NT2/D1 (cell line): ENCODE measurements around the gene IFNAR1.

ENCODE experiments used
- DNase-seq: peaks from one replicate; pipeline ENCODE4 v3.0.0-alpha.2; 2011; ENCODE audit warnings: low read depth, low spot score
- H3K27me3 ChIP-seq: 2 replicates; pipeline ENCODE4 v1.6.0; 2011; ENCODE audit warnings: mild to moderate bottlenecking; ENCODE audit not compliant: insufficient read length, insufficient read depth
- H3K36me3 ChIP-seq: 2 replicates; pipeline ENCODE4 v1.6.1; 2011; ENCODE audit warnings: mild to moderate bottlenecking, low read length, mixed read lengths; ENCODE audit not compliant: insufficient read depth, insufficient read length
- H3K4me1 ChIP-seq: 2 replicates; pipeline ENCODE4 v1.5.1; 2011; ENCODE audit not compliant: insufficient read depth, insufficient read length
- H3K4me3 ChIP-seq: 2 replicates; pipeline ENCODE4 v1.5.1; 2011; ENCODE audit warnings: low read depth; ENCODE audit not compliant: insufficient read length
- H3K9ac ChIP-seq: 2 replicates; pipeline ENCODE4 v1.6.0; 2011; ENCODE audit warnings: low read depth; ENCODE audit not compliant: insufficient read length
- H3K9me3 ChIP-seq: 2 replicates; pipeline ENCODE4 v1.5.1; 2011; ENCODE audit warnings: mild to moderate bottlenecking, low read length; ENCODE audit not compliant: insufficient read depth
- SUZ12 ChIP-seq: IDR thresholded peaks from 2 replicates; pipeline ENCODE4 v1.6.1; 2011; ENCODE audit not compliant: insufficient read length, insufficient read depth; ENCODE audit errors: extremely low read depth
- YY1 ChIP-seq: IDR thresholded peaks from 2 replicates; pipeline ENCODE4 v1.6.1; 2011; ENCODE audit not compliant: insufficient read length, insufficient read depth
- ZNF274 ChIP-seq: IDR thresholded peaks from 2 replicates; pipeline ENCODE4 v1.6.1; 2011; ENCODE audit warnings: mild to moderate bottlenecking, low read depth, low read length

The IFNAR1 gene

GRCh38 chr21:33308586-33309490 lies 15.9 kb upstream of the IFNAR1 start:
- Histone ChIP-seq H3K9ac (no peak overlapping the region), H3K27me3 (no peaks in the 10 kb centered on the region), H3K4me1 (no peaks in the 10 kb centered on the region), H3K9me3 (no peaks in the 10 kb centered on the region), H3K4me3 (no peak overlapping the region), H3K36me3 (no peaks in the 10 kb centered on the region)
- TF ChIP-seq SUZ12 = no peak
- no peak for TF ChIP-seq YY1
- no peak for TF ChIP-seq ZNF274
- DNase-seq = no peak

- no peaks in the 10 kb centered on the region for H3K4me1 ChIP-seq
- H3K27me3 ChIP-seq = no peaks in the 10 kb centered on the region
- DNase-seq = no peak
- H3K9me3 ChIP-seq = no peaks in the 10 kb centered on the region
- no peaks in the 10 kb centered on the region for H3K36me3 ChIP-seq
- TF ChIP-seq YY1 = no peak
- no peak for TF ChIP-seq SUZ12
- no peak for TF ChIP-seq ZNF274
- no peak overlapping the region for H3K9ac ChIP-seq
- no peak overlapping the region for H3K4me3 ChIP-seq
Observed at GRCh38 chr21:33309778-33310177, 15.0 kb upstream of the IFNAR1 start.

DNA sequence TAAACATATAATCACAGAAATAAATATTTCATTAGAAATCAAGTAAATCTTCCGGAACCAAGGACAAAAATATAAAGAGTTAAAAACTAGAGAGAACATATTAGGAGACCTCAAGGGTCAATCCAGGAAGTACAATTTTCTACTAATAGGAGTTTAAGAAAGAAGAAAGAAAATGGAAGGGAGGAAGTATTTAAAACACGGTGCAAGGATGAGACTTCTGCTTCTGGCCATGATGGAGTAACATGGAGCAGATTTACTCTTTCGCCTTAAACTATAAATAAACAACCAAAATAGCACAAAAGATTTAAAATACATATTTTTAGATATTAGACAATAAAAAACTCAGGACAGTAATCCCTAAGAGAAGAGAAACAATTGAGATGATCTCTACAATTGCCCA lies 12.6 kb upstream of the IFNAR1 start:
- Histone ChIP-seq H3K4me1 (no peaks in the 10 kb centered on the region), H3K27me3 (no peaks in the 10 kb centered on the region), H3K36me3 (no peaks in the 10 kb centered on the region), H3K9me3 (no peaks in the 10 kb centered on the region), H3K4me3 (no peak overlapping the region), H3K9ac (no peak overlapping the region)
- no peak for DNase-seq
- TF ChIP-seq YY1 = no peak
- no peak for TF ChIP-seq SUZ12
- no peak for TF ChIP-seq ZNF274

GRCh38 chr21:33313183-33313582 lies 11.6 kb upstream of the IFNAR1 start:
- Histone ChIP-seq H3K4me3 (no peak overlapping the region), H3K9me3 (no peaks in the 10 kb centered on the region), H3K9ac (no peak overlapping the region), H3K27me3 (no peaks in the 10 kb centered on the region), H3K4me1 (no peaks in the 10 kb centered on the region), H3K36me3 (no peaks in the 10 kb centered on the region)
- no peak for TF ChIP-seq ZNF274
- no peak for TF ChIP-seq YY1
- TF ChIP-seq SUZ12 = no peak
- DNase-seq = no peak

DNA sequence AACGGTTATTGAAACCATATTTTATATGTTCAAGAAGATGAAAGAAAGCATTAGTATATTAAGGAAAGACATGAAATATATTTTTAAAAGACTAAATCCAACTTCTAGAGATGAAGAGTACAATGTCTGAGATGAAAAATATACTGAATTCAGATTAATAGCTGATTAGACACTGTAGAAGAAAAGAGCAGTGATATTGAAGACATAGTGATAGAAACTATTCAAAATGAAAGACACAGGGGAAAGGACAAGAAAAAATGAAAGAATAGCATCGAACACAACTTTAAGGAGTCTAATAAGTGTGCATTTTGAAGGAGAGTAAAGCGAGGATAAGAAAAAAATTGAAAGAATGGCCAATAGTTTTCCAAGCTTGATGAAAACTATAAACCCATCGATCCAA lies 11.2 kb upstream of the IFNAR1 start:
- H3K4me1 ChIP-seq = no peaks in the 10 kb centered on the region
- no peaks in the 10 kb centered on the region for H3K9me3 ChIP-seq

DNA sequence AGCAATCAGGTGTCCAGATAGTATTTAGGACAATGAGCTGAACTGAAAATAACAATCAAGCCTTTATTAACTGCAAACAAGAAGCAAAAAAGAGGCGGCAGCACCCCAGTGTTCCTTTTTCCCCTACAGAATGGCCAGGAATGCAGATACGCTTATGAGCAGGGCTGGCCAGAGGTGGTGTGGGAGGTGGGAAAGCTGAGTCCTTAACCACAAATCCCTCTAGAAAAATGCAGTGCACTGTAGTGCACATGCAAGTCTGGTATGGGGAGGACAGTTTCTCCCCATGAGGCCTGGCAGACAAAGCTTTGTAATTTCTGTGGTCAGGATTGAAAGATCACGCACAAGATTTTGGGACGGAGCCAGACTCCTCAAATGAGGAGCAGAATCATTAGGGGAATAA lies 10.7 kb upstream of the IFNAR1 start:
- Histone ChIP-seq H3K4me1 (no peaks in the 10 kb centered on the region), H3K9me3 (no peaks in the 10 kb centered on the region), H3K36me3 (no peaks in the 10 kb centered on the region), H3K27me3 (no peaks in the 10 kb centered on the region), H3K9ac (no peak overlapping the region), H3K4me3 (no peak overlapping the region)
- no peak for DNase-seq
- no peak for TF ChIP-seq ZNF274
- no peak for TF ChIP-seq SUZ12
- TF ChIP-seq YY1 = no peak

More for the DNA sequence above, 11.2 kb upstream of the IFNAR1 start:
- Histone ChIP-seq H3K27me3 (no peaks in the 10 kb centered on the region), H3K36me3 (no peaks in the 10 kb centered on the region), H3K9ac (no peak overlapping the region), H3K4me3 (no peak overlapping the region)
- no peak for DNase-seq
- TF ChIP-seq ZNF274 (no peak), SUZ12 (no peak), YY1 (no peak)

DNA sequence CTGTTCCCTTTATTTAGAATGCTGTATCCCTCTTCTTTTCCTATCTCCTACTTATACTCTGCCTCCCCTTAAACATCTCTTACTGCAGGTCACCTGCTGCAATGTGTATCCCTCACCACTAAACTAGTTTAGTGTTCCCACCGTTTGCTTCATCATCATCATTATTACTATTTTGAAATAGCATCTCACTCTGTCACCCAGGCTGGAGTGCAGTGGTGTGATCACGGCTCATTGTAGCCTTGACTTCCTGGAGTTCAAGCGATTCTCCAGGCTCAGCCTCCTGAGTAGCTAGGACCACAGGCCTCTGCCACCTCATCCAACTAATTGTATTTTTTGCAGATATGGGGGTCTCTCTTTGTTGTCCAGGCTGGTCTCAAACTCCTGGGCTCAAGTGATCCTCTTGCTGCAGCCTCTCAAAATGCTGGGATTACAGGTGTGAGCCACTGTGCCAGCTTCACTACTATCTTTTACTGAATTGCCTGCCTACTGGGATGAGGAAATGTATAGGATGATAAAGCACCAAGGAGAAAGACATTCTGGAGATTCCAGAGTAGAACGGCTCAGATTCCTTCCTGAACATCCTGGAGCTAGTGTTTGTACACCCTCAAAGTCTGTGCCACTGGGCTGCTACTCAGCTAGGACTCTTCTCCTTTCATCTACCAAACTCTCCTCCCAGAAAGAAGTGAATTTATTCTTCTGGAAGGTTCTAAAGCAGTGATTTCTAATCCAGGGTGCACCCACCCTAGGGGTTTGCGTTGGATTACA lies 8.6 kb upstream of the IFNAR1 start:
- Histone ChIP-seq H3K4me3 (no peak overlapping the region), H3K9ac (no peak overlapping the region), H3K4me1 (no peaks in the 10 kb centered on the region), H3K36me3 (no peaks in the 10 kb centered on the region), H3K27me3 (no peaks in the 10 kb centered on the region), H3K9me3 (no peaks in the 10 kb centered on the region)
- TF ChIP-seq YY1 (no peak), ZNF274 (no peak), SUZ12 (no peak)
- no peak for DNase-seq
